PC-3 (cell line): ENCODE measurements around the gene KDM7A. TPM values are rescaled to one million over a fixed set of nuclear protein-coding genes. Genes with fewer than 3 reads are reported as not detected.
"Not testable (repeated sequence)": the region's sequence is repeated elsewhere in the genome, so short reads cannot be mapped to it uniquely, and the experiment has no call there.

Experiments used
- ATAC-seq: fragments of 200-7000 bp; cut with Tn5 transposase; 2 replicates; pipeline ENCODE4 v1.9.1; 2020; ENCODE audit warnings: mild to moderate bottlenecking, moderate library complexity
- BruUV-seq: library from RNA; stranded (reverse); fragments of 400-500 nt; replicated peaks from 2 replicates; lab custom pipeline; 2021; lab: Mats Ljungman, UMichigan
- CTCF ChIA-PET: fragments of 300-600 bp; sonication (Branson Sonifier 250); formaldehyde crosslinking; loops from one replicate; lab custom pipeline; 2022; ENCODE audit warnings: antibody characterized with exemption; lab: Charles Lee
- POLR2A ChIA-PET: fragments of 300-600 bp; sonication (Branson Sonifier 250); formaldehyde crosslinking; loops from one replicate; lab custom pipeline; 2022; ENCODE audit warnings: antibody characterized with exemption; ENCODE audit not compliant: unreplicated experiment; lab: Charles Lee
- DNase-seq: peaks from one replicate; pipeline ENCODE4 v3.0.0-alpha.2; 2015
- H2AFZ ChIP-seq: fragments of 300-600 bp; sonication (generic); 2 replicates; pipeline ENCODE4 v1.6.0; 2016; ENCODE audit warnings: antibody characterized with exemption, low read length
- H3F3A ChIP-seq: fragments of 300-600 bp; sonication (generic); one replicate; pipeline ENCODE4 v1.6.0; 2017; ENCODE audit warnings: antibody characterized with exemption, low read length, control low read depth, mild to moderate bottlenecking; ENCODE audit not compliant: unreplicated experiment
- H3K27ac ChIP-seq: fragments of 300-600 bp; sonication (generic); 2 replicates; pipeline ENCODE4 v1.5.1; 2016; ENCODE audit warnings: mild to moderate bottlenecking, low read length
- H3K27me3 ChIP-seq: fragments of 300-600 bp; sonication (generic); 2 replicates; pipeline ENCODE4 v1.6.1; 2016; ENCODE audit warnings: low read length, mixed read lengths
- H3K36me3 ChIP-seq: fragments of 300-600 bp; sonication (generic); 2 replicates; pipeline ENCODE4 v1.6.1; 2016; ENCODE audit warnings: low read depth, mixed run types, low read length, mixed read lengths
- H3K4me1 ChIP-seq: fragments of 300-600 bp; sonication (generic); 2 replicates; pipeline ENCODE4 v1.5.1; 2016; ENCODE audit warnings: low read length; ENCODE audit not compliant: insufficient read depth
- H3K4me2 ChIP-seq: fragments of 300-600 bp; sonication (generic); 2 replicates; pipeline ENCODE4 v1.6.0; 2016; ENCODE audit warnings: low read length
- H3K4me3 ChIP-seq: fragments of 300-600 bp; sonication (generic); 2 replicates; pipeline ENCODE4 v1.5.1; 2016; ENCODE audit warnings: mild to moderate bottlenecking, low read length, mixed read lengths
- H3K79me2 ChIP-seq: fragments of 300-600 bp; sonication (generic); 2 replicates; pipeline ENCODE4 v1.6.1; 2017; ENCODE audit warnings: low read length, mixed read lengths
- H3K9ac ChIP-seq: fragments of 300-600 bp; sonication (generic); 2 replicates; pipeline ENCODE4 v1.6.0; 2016; ENCODE audit warnings: mild to moderate bottlenecking, low read length
- H3K9me2 ChIP-seq: fragments of 300-600 bp; sonication (generic); replicated peaks from 2 replicates; pipeline ENCODE4 v1.6.1; 2016; ENCODE audit warnings: mixed run types, low read length, mixed read lengths
- H3K9me3 ChIP-seq: fragments of 300-600 bp; sonication (generic); 2 replicates; pipeline ENCODE4 v1.6.1; 2016; ENCODE audit warnings: low read length, mixed read lengths
- H4K20me1 ChIP-seq: fragments of 300-600 bp; sonication (generic); 2 replicates; pipeline ENCODE4 v1.6.1; 2016; ENCODE audit warnings: low read length, mixed read lengths
- EZH2 ChIP-seq: fragments of 300-600 bp; sonication (generic); IDR thresholded peaks from one replicate; pipeline ENCODE4 v1.6.1; 2017; ENCODE audit warnings: antibody characterized with exemption, mild to moderate bottlenecking, low read length; ENCODE audit not compliant: unreplicated experiment
- EZH2phosphoT487 ChIP-seq: fragments of 300-600 bp; sonication (generic); IDR thresholded peaks from 2 replicates; pipeline ENCODE4 v1.6.1; 2018; ENCODE audit warnings: mild to moderate bottlenecking, antibody characterized with exemption, low read length, borderline replicate concordance
- intact Hi-C: fragments of 100-400 bp; cut with micrococcal nuclease; formaldehyde crosslinking; loops from 2 replicates; pipeline ENCODE4 v1.9.0; 2023
- total RNA-seq: library from RNA; depleted of rRNA; stranded (reverse); fragments of >200 nt; gene quantifications from 2 replicates; pipeline ENCODE4 v1.2.3, GENCODE V29; 2014
- TF ChIP-seq, protein P1 (sequence below): fragments of 300-600 bp; sonication (generic); conservative IDR thresholded peaks from 2 replicates; pipeline ENCODE4 v1.5.1; 2017; ENCODE audit warnings: antibody characterized with exemption, low read depth, mild to moderate bottlenecking, low read length

KDM7A gene
- total RNA-seq, 1 experiment from 2014 or later: 2.8 TPM

DNA sequence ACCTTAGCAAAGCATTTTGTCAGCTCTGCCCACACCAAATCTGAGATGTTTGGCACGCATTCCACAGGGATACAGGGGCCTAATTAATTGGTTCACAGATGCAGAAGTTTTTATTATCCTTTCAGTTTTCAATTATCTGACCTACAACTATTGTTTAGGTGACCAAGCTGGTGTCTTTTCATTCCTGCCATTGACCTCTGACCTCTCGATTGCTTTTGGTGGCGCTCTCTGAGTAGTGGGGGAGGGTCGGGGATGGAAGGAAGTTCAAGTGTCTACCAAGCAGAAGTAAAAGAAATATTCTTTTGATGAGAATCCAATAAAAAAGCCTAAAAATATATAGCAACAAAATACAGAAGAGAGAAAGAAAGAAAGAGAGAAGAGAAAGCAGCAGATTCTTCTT, 28.8 kb upstream of the KDM7A start:
- no peaks in the 10 kb centered on the region for H3K79me2 ChIP-seq
- H3K36me3 ChIP-seq: no peaks in the 10 kb centered on the region
- H3K4me3 ChIP-seq: no peak overlapping the region
- H3K27me3 ChIP-seq: peaks cover 5% of the 10 kb centered on the region; the same call in 1 of the 2 replicates
- H3K27ac ChIP-seq: no peak overlapping the region
- H3K9ac ChIP-seq: no peak overlapping the region
- H2AFZ ChIP-seq: no peak overlapping the region
- ChIA-PET CTCF (no interaction called here), POLR2A (no interaction called here)
- DNase-seq: no peak
- no peaks in the 10 kb centered on the region for H3K9me3 ChIP-seq
- no peak for TF ChIP-seq EZH2
- TF ChIP-seq, protein P1, sequence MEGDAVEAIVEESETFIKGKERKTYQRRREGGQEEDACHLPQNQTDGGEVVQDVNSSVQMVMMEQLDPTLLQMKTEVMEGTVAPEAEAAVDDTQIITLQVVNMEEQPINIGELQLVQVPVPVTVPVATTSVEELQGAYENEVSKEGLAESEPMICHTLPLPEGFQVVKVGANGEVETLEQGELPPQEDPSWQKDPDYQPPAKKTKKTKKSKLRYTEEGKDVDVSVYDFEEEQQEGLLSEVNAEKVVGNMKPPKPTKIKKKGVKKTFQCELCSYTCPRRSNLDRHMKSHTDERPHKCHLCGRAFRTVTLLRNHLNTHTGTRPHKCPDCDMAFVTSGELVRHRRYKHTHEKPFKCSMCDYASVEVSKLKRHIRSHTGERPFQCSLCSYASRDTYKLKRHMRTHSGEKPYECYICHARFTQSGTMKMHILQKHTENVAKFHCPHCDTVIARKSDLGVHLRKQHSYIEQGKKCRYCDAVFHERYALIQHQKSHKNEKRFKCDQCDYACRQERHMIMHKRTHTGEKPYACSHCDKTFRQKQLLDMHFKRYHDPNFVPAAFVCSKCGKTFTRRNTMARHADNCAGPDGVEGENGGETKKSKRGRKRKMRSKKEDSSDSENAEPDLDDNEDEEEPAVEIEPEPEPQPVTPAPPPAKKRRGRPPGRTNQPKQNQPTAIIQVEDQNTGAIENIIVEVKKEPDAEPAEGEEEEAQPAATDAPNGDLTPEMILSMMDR: no peak
- no peak for ATAC-seq
- intact Hi-C loops: no loop called here
- no peak overlapping the region for H3K4me2 ChIP-seq
- BruUV-seq: no TSS peak
- H3K9me2 ChIP-seq: no peaks in the 10 kb centered on the region
- no peaks in the 10 kb centered on the region for H3F3A ChIP-seq
- H3K4me1 ChIP-seq: no peaks in the 10 kb centered on the region
- no peaks in the 10 kb centered on the region for H4K20me1 ChIP-seq

DNA sequence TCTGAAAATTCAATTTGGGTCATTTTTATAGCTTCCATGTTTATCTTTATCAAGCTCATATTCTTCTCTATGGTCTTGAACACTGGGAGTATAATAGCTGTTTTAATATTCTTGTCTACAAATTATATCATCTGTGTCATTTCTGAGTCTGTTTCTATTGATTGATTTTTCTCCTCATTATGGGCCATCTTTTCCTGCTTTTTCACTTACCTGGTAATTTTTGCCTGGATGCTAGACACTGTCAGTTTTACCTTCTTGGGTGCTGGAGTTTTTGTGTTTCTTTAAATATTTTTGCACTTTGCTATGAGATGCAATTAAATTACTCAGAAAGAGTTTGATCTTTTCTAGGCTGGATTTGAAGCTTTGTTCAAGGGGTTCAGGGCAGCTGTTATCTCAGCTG, 26.8 kb upstream of the KDM7A start:
- no peak overlapping the region for H3K27ac ChIP-seq
- intact Hi-C loops: no loop called here
- no peaks in the 10 kb centered on the region for H3K9me2 ChIP-seq
- H4K20me1 ChIP-seq: no peaks in the 10 kb centered on the region
- CTCF ChIA-PET: no interaction called here
- H3K27me3 ChIP-seq: peaks cover 5% of the 10 kb centered on the region; the same call in 1 of the 2 replicates
- no peak overlapping the region for H3K9ac ChIP-seq
- H3K4me2 ChIP-seq: no peak overlapping the region
- H3K4me3 ChIP-seq: no peak overlapping the region
- DNase-seq (no peak), ATAC-seq (no peak)
- H3K9me3 ChIP-seq: no peaks in the 10 kb centered on the region
- no peaks in the 10 kb centered on the region for H3K79me2 ChIP-seq
- no peaks in the 10 kb centered on the region for H3F3A ChIP-seq
- peaks cover 13% of the 10 kb centered on the region for H3K4me1 ChIP-seq
- no TSS peak for BruUV-seq
- POLR2A ChIA-PET: interaction anchor here (0.6 kb wide), 1 partner anchor 24 kb away, joined by 6 read pairs; no protein-coding TSS in a partner anchor
- no peak overlapping the region for H2AFZ ChIP-seq
- no peaks in the 10 kb centered on the region for H3K36me3 ChIP-seq
- TF ChIP-seq EZH2: no peak
- TF ChIP-seq, protein P1: no peak
- TF ChIP-seq EZH2phosphoT487: no peak

DNA sequence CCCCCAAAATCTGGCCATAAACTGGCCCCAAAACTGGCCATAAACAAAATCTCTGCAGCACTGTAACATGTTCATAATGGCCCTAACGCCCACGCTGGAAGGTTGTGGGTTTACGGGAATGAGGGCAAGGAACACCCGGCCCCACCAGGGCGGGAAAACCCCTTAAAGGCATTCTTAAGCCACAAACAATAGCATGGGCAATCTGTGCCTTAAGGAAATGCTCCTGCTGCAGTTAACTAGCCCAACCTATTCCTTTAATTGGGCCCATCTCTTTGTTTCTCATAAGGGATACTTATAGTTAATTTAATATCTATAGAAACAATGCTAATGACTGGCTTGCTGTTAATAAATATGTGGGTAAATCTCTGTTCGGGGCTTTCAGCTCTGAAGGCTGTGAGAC, 26.2 kb upstream of the KDM7A start:
- H3K9me2 ChIP-seq, BruUV-seq, H3K9ac ChIP-seq, H2AFZ ChIP-seq, H3K27me3 ChIP-seq, H4K20me1 ChIP-seq, H3K9me3 ChIP-seq, CTCF ChIA-PET, H3F3A ChIP-seq, ATAC-seq, H3K79me2 ChIP-seq, DNase-seq, H3K36me3 ChIP-seq, H3K4me3 ChIP-seq, intact Hi-C loops, POLR2A ChIA-PET, H3K27ac ChIP-seq, H3K4me2 ChIP-seq: not testable (repeated sequence)
- peaks cover 13% of the 10 kb centered on the region for H3K4me1 ChIP-seq
